ENCODE data around the gene HOXA13. TPM values are rescaled to one million over a fixed set of nuclear protein-coding genes. Genes with fewer than 3 reads are reported as not detected.

HOXA13 gene
- total and polyA plus RNA-seq, 4 donors: 0.38 TPM; not detected in 3

GRCh38 chr7:27160145-27160545 lies 39.7 kb downstream of the HOXA13 start:
- no peaks in the 10 kb centered on the region for H3K36me3 ChIP-seq (ENCODE audit: control insufficient read depth in 1 of 2, insufficient read depth in 2 of 2, low read length in 1 of 2)
- WGBS, 2 donors: 73 to 93% methylated on average over 23 of the region's 23 CpGs
- H3K27ac ChIP-seq (ENCODE audit: low read depth in 1 of 2, low read length in 2 of 2): no peak overlapping the region
- no peak overlapping the region for H3K4me3 ChIP-seq (ENCODE audit: low read length in 2 of 2)
- peaks cover 0 to 2% of the 10 kb centered on the region in 2 donors for H3K4me1 ChIP-seq (ENCODE audit: control insufficient read depth in 1 of 2, insufficient read depth in 2 of 2, low read length in 2 of 2)
- no peaks in the 10 kb centered on the region for H3K9me3 ChIP-seq (ENCODE audit: control insufficient read depth, low read length)
- DNase-seq (peak in 1 of 2 donors; percentile 73), ATAC-seq (ENCODE audit: low FRiP score) (no peak)
- intact Hi-C loops (cut with DNase I): loop anchor here (2.0 to 10.0 kb wide), 4 partner anchors 478 to 955 kb away; partner anchors contain the start of genes CBX3 (in 1 of the 2) and HNRNPA2B1 (in 1 of the 2)
- H3K27me3 ChIP-seq (ENCODE audit: control insufficient read depth in 1 of 2, insufficient read depth in 2 of 2, low read length in 1 of 2): no peaks in the 10 kb centered on the region

GRCh38 chr7:27159266-27160144 lies 40.4 kb downstream of the HOXA13 start:
- H3K9me3 ChIP-seq (ENCODE audit: control insufficient read depth, low read length): no peaks in the 10 kb centered on the region
- intact Hi-C loops (cut with DNase I): loop anchor here (2.0 to 10.0 kb wide), 5 partner anchors 477 to 955 kb away; partner anchors contain the start of genes CBX3 (in 2 of the 2) and HNRNPA2B1 (in 2 of the 2)
- no peak overlapping the region for H3K4me3 ChIP-seq (ENCODE audit: low read length in 2 of 2)
- DNase-seq (no peak), ATAC-seq (ENCODE audit: low FRiP score) (no peak)
- H3K36me3 ChIP-seq (ENCODE audit: control insufficient read depth in 1 of 2, insufficient read depth in 2 of 2, low read length in 1 of 2): no peaks in the 10 kb centered on the region
- H3K27ac ChIP-seq (ENCODE audit: low read depth in 1 of 2, low read length in 2 of 2): no peak overlapping the region
- WGBS, 2 donors: 85 to 91% methylated on average over 27 of the region's 27 CpGs
- no peaks in the 10 kb centered on the region for H3K27me3 ChIP-seq (ENCODE audit: control insufficient read depth in 1 of 2, insufficient read depth in 2 of 2, low read length in 1 of 2)
- H3K4me1 ChIP-seq (ENCODE audit: control insufficient read depth in 1 of 2, insufficient read depth in 2 of 2, low read length in 2 of 2): peaks cover 0 to 2% of the 10 kb centered on the region in 2 donors

GRCh38 chr7:27158436-27159265 lies 41.2 kb downstream of the HOXA13 start:
- Histone ChIP-seq H3K9me3 (ENCODE audit: control insufficient read depth, low read length) (no peaks in the 10 kb centered on the region), H3K4me1 (ENCODE audit: control insufficient read depth in 1 of 2, insufficient read depth in 2 of 2, low read length in 2 of 2) (peaks cover 0 to 2% of the 10 kb centered on the region in 2 donors), H3K27me3 (ENCODE audit: control insufficient read depth in 1 of 2, insufficient read depth in 2 of 2, low read length in 1 of 2) (no peaks in the 10 kb centered on the region), H3K4me3 (ENCODE audit: low read length in 2 of 2) (no peak overlapping the region), H3K36me3 (ENCODE audit: control insufficient read depth in 1 of 2, insufficient read depth in 2 of 2, low read length in 1 of 2) (no peaks in the 10 kb centered on the region), H3K27ac (ENCODE audit: low read depth in 1 of 2, low read length in 2 of 2) (no peak overlapping the region)
- intact Hi-C loops (cut with DNase I): loop anchor here (5.0 to 10.0 kb wide), 2 partner anchors 791 to 954 kb away; partner anchors contain the start of genes CBX3 (in 1 of the 2) and HNRNPA2B1 (in 1 of the 2)
- ATAC-seq (ENCODE audit: low FRiP score) (no peak), DNase-seq (peak in 1 of 2 donors; percentile 75)
- WGBS, 2 donors: 68 to 88% methylated on average over 35 of the region's 35 CpGs

DNA sequence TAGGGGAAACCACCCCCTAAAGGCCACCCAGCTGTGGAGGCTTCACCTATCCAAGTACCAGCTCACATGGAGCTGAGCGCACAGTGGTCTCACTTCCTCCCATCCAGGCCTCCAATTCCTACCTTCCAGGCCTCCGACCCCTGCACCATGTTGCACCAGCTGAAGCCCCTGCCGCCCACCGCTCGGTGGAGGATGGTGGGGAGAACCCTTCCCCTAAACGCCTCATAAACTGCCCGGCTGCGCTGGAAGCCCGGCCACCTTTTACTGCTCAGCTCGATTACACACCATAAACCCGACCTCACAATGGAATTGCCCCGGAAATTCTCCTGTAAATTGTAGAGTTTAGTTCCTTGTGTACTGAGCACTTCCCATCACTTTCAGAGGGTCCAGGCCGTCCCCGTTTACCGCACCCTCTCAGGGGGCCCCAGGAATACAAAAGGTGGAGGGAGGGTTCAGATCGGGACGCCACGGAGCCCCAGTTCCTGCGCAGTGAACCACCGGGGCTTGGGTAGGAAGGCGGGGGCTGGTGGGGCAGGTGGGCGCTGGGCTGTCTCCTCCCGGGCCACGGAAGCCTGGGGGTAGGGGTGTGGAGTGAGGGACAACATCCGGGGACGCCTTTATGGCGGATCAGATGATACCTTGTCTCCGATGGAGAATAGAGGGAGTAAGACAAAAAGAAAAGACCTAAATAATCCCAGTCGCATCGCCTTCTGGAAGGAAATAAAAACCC lies 42.0 kb downstream of the HOXA13 start:
- intact Hi-C loops (cut with DNase I): loop anchor here (5.0 to 10.0 kb wide), 2 partner anchors 791 to 953 kb away; partner anchors contain the start of genes CBX3 (in 1 of the 2) and HNRNPA2B1 (in 1 of the 2)
- no peaks in the 10 kb centered on the region for H3K9me3 ChIP-seq (ENCODE audit: control insufficient read depth, low read length)
- DNase-seq: no peak
- H3K27ac ChIP-seq (ENCODE audit: low read depth in 1 of 2, low read length in 2 of 2): no peak overlapping the region
- peaks cover 0 to 2% of the 10 kb centered on the region in 2 donors for H3K4me1 ChIP-seq (ENCODE audit: control insufficient read depth in 1 of 2, insufficient read depth in 2 of 2, low read length in 2 of 2)
- 63 to 80% methylated on average over 30 of the region's 30 CpGs for WGBS, 2 donors
- no peak overlapping the region for H3K4me3 ChIP-seq (ENCODE audit: low read length in 2 of 2)
- no peaks in the 10 kb centered on the region for H3K27me3 ChIP-seq (ENCODE audit: control insufficient read depth in 1 of 2, insufficient read depth in 2 of 2, low read length in 1 of 2)
- no peak for ATAC-seq (ENCODE audit: low FRiP score)
- H3K36me3 ChIP-seq (ENCODE audit: control insufficient read depth in 1 of 2, insufficient read depth in 2 of 2, low read length in 1 of 2): no peaks in the 10 kb centered on the region

DNA sequence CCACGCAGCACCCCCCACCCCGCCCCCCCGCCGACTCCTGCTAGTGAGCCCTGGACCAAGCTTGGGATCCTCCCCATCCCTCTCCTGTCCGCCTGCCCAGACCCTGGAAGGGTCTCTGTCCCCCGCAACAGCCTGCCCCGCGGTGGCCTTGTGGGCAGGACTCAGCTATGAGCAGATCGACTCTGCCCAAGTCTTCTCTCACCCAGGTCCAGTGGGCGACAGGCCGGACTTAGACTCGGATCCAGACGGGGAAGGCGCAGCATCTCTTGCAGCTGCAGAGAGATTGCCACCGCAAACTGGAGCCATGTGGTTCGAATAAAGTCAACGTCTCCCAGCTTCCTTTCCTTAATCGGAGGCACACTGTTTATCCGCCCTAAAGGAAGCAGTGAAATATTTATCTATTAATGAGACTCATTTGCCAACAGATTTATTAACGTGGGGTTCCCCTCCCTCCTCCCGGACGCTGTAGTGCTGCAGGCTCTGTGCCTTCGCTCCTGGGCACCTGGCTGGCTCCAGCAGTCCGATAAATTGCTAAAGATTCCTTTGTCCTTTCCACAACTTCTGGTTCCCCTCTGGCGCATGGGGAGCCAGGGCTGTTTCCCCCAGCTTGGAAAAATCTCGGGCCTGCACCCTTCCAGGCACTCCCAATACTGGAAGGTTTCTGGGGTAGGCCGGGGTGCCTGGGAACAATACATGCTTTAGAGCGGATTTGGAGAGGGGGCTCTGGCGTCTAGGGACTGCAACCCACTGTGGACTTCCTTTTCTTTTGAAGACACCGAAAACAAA lies 42.8 kb downstream of the HOXA13 start:
- 46 to 58% methylated on average over 29 to 30 of the region's 30 CpGs for WGBS, 2 donors
- Histone ChIP-seq H3K27me3 (ENCODE audit: control insufficient read depth in 1 of 2, insufficient read depth in 2 of 2, low read length in 1 of 2) (no peaks in the 10 kb centered on the region), H3K4me3 (ENCODE audit: low read length in 2 of 2) (peak overlapping the region in 1 of 2 donors; percentile 14), H3K27ac (ENCODE audit: low read depth in 1 of 2, low read length in 2 of 2) (no peak overlapping the region), H3K36me3 (ENCODE audit: control insufficient read depth in 1 of 2, insufficient read depth in 2 of 2, low read length in 1 of 2) (no peaks in the 10 kb centered on the region), H3K4me1 (ENCODE audit: control insufficient read depth in 1 of 2, insufficient read depth in 2 of 2, low read length in 2 of 2) (peaks cover 0 to 2% of the 10 kb centered on the region in 2 donors), H3K9me3 (ENCODE audit: control insufficient read depth, low read length) (no peaks in the 10 kb centered on the region)
- intact Hi-C loops (cut with DNase I): loop anchor here (5.0 to 10.0 kb wide), 2 partner anchors 790 to 952 kb away; partner anchors contain the start of genes CBX3 (in 1 of the 2) and HNRNPA2B1 (in 1 of the 2)
- ATAC-seq (ENCODE audit: low FRiP score) (no peak), DNase-seq (peak in 1 of 2 donors; percentile 75)

- intact Hi-C loops (cut with DNase I): loop anchor here (5.0 to 10.0 kb wide), 2 partner anchors 789 to 952 kb away; partner anchors contain the start of genes CBX3 (in 1 of the 2) and HNRNPA2B1 (in 1 of the 2)
- DNase-seq (peak; percentile 80 to 94), ATAC-seq (ENCODE audit: low FRiP score) (peak; percentile 70)
- Histone ChIP-seq H3K4me1 (ENCODE audit: control insufficient read depth in 1 of 2, insufficient read depth in 2 of 2, low read length in 2 of 2) (peaks cover 0 to 2% of the 10 kb centered on the region in 2 donors), H3K27ac (ENCODE audit: low read depth in 1 of 2, low read length in 2 of 2) (no peak within 1 kb of the TSS), H3K36me3 (ENCODE audit: control insufficient read depth in 1 of 2, insufficient read depth in 2 of 2, low read length in 1 of 2) (no peaks in the 10 kb centered on the region), H3K9me3 (ENCODE audit: control insufficient read depth, low read length) (no peaks in the 10 kb centered on the region), H3K27me3 (ENCODE audit: control insufficient read depth in 1 of 2, insufficient read depth in 2 of 2, low read length in 1 of 2) (no peaks in the 10 kb centered on the region), H3K4me3 (ENCODE audit: low read length in 2 of 2) (peak within 1 kb of the TSS; percentile 14 to 21)
- 3% methylated on average over 23 to 33 of the region's 33 CpGs for WGBS, 2 donors
Measured at GRCh38 chr7:27156508-27156898, 43.4 kb downstream of the HOXA13 start, which contains the start of gene HOXA7. HOXA7 (minus strand) TSS chr7:27156675; CDS start chr7:27156545, 130 bp downstream.

- H3K4me1 ChIP-seq (ENCODE audit: control insufficient read depth in 1 of 2, insufficient read depth in 2 of 2, low read length in 2 of 2): peaks cover 0 to 2% of the 10 kb centered on the region in 2 donors
- no peaks in the 10 kb centered on the region for H3K36me3 ChIP-seq (ENCODE audit: control insufficient read depth in 1 of 2, insufficient read depth in 2 of 2, low read length in 1 of 2)
- no peak overlapping the region for H3K27ac ChIP-seq (ENCODE audit: low read depth in 1 of 2, low read length in 2 of 2)
- peak overlapping the region; percentile 14 to 21 for H3K4me3 ChIP-seq (ENCODE audit: low read length in 2 of 2)
- H3K27me3 ChIP-seq (ENCODE audit: control insufficient read depth in 1 of 2, insufficient read depth in 2 of 2, low read length in 1 of 2): no peaks in the 10 kb centered on the region
- intact Hi-C loops (cut with DNase I): loop anchor here (5.0 to 10.0 kb wide), 2 partner anchors 789 to 951 kb away; partner anchors contain the start of genes CBX3 (in 1 of the 2) and HNRNPA2B1 (in 1 of the 2)
- ATAC-seq (ENCODE audit: low FRiP score) (peak; percentile 44), DNase-seq (peak in 1 of 2 donors; percentile 83)
- H3K9me3 ChIP-seq (ENCODE audit: control insufficient read depth, low read length): no peaks in the 10 kb centered on the region
- 2 to 4% methylated on average over 63 of the region's 63 CpGs for WGBS, 2 donors
Measured at GRCh38 chr7:27155816-27156507, 43.9 kb downstream of the HOXA13 start.

Data from aorta (tissue), 5 donors.